BJ (cell line): Measurements from ENCODE around the gene TXNL4A. TPM values are rescaled to one million over a fixed set of nuclear protein-coding genes. Genes with fewer than 3 reads are reported as not detected.

Experiments
- CTCF ChIA-PET: fragments of 350-600 bp; formaldehyde crosslinking; extraction: SDS; loops from one replicate; lab custom pipeline; 2021; ENCODE audit warnings: antibody characterized with exemption, inconsistent platforms; lab: Yijun Ruan, JAX
- POLR2A ChIA-PET: fragments of 300-600 bp; sonication (Branson Sonifier 250); formaldehyde crosslinking; extraction: SDS; loops from one replicate; lab custom pipeline; 2021; ENCODE audit warnings: antibody characterized with exemption; lab: Charles Lee
- DNase-seq: peaks from one replicate; pipeline ENCODE4 v3.0.0-alpha.2; 2011; ENCODE audit warnings: low read depth
- H3K27me3 ChIP-seq: 2 replicates; pipeline ENCODE4 v1.6.0; 2011; ENCODE audit warnings: low read length; ENCODE audit not compliant: control insufficient read depth, insufficient read depth
- H3K36me3 ChIP-seq: 2 replicates; pipeline ENCODE4 v1.5.1; 2011; ENCODE audit warnings: low read length; ENCODE audit not compliant: control insufficient read depth, insufficient read depth
- H3K4me3 ChIP-seq: 2 replicates; pipeline ENCODE4 v1.5.1; 2011; ENCODE audit warnings: low read depth, mild to moderate bottlenecking, control low read depth, low read length
- CTCF ChIP-seq: IDR thresholded peaks from 2 replicates; pipeline ENCODE4 v1.5.1; 2011; ENCODE audit warnings: low read depth, mild to moderate bottlenecking, control low read depth, inconsistent platforms, low read length, moderate library complexity; ENCODE audit not compliant: insufficient read depth
- polyA plus RNA-seq: library from polyadenylated mRNA; depleted of rRNA; stranded (reverse); fragments of >200 nt; gene quantifications from 2 replicates; pipeline ENCODE4 v1.2.3, GENCODE V29; 2011

TXNL4A gene
- polyA plus RNA-seq, 1 experiment, result 95.8 TPM

- no peak for DNase-seq
- POLR2A ChIA-PET, result no interaction called here
- Histone ChIP-seq H3K27me3 (no peaks in the 10 kb centered on the region), H3K36me3 (peaks cover 2% of the 10 kb centered on the region; the same call in 1 of the 2 replicates), H3K4me3 (peak within 1 kb of the TSS; percentile 67)
- no peak for TF ChIP-seq CTCF
- CTCF ChIA-PET, result interaction anchor here (0.6 kb wide), 1 partner anchor 179 kb away, joined by 4 read pairs; no protein-coding TSS in a partner anchor
These were observed 23.8 kb downstream of the TXNL4A start, which contains the start of gene HSBP1L1 for GRCh38 chr18:79964330-79965118. HSBP1L1 (plus strand) TSS chr18:79964643; CDS start chr18:79964736, 93 bp downstream.

- peak overlapping the region; percentile 67 for H3K4me3 ChIP-seq
- POLR2A ChIA-PET, result no interaction called here
- CTCF ChIA-PET, result interaction anchor here (1.4 kb wide), 1 partner anchor 13 kb away, joined by 6 read pairs; the partner anchor contains the start of gene SLC66A2
- no peaks in the 10 kb centered on the region for H3K27me3 ChIP-seq
- no peak for TF ChIP-seq CTCF
- H3K36me3 ChIP-seq, result no peaks in the 10 kb centered on the region
- no peak for DNase-seq
These were observed 24.6 kb downstream of the TXNL4A start for GRCh38 chr18:79963658-79964329.

GRCh38 chr18:79962835-79963657 is 25.3 kb downstream of the TXNL4A start:
- no peak for DNase-seq
- TF ChIP-seq CTCF, result no peak
- H3K36me3 ChIP-seq, result no peaks in the 10 kb centered on the region
- ChIA-PET CTCF (interaction anchor here (1.4 kb wide), 1 partner anchor 12 kb away, joined by 6 read pairs; the partner anchor contains the start of gene SLC66A2), POLR2A (no interaction called here)
- no peaks in the 10 kb centered on the region for H3K27me3 ChIP-seq
- H3K4me3 ChIP-seq, result no peak overlapping the region

- Histone ChIP-seq H3K4me3 (no peak overlapping the region), H3K36me3 (no peaks in the 10 kb centered on the region), H3K27me3 (no peaks in the 10 kb centered on the region)
- POLR2A ChIA-PET, result no interaction called here
- CTCF ChIA-PET, result interaction anchor here (0.6 to 1.4 kb wide), 2 partner anchors 11 to 25 kb away, joined by 3 to 6 read pairs; partner anchors contain the start of gene SLC66A2
- no peak for DNase-seq
- no peak for TF ChIP-seq CTCF
These were observed 26.1 kb downstream of the TXNL4A start for GRCh38 chr18:79962311-79962710.
